Superior temporal gyrus (tissue), 1 donor: Measurements from ENCODE around the gene MT1M.
"Not testable (repeated sequence)": the region's sequence is repeated elsewhere in the genome, so short reads cannot be mapped to it uniquely, and the experiment has no call there.

Experiments used
- DNase-seq: peaks from one replicate; pipeline ENCODE4 v3.0.0-alpha.2; 2016; ENCODE audit errors: extremely low spot score

Gene MT1M

GRCh38 chr16:56632156-56632847, at the start of gene MT1M:
Gene MT1M, plus strand, starts transcription at chr16:56632659. Its CDS starts 73 bp downstream, at chr16:56632732.
- DNase-seq = peak; percentile 21

DNA sequence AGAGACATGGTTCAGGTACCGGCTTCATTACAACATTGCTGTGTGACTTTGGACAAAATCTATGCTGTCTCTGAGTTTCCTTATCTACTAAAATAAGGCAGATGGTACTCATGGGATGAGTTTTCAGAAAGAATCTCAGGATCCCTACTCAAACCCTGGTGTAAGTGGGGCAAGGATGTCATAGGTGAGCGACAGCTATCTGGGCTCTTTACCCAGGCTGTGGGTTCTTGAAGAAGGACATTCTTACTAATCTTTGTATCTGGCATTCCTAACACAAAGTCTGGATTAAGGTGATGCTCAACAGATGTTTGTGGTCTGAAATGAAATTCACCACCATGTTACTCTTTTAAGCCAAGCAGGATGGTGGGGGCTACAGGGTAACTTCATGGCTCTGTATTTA, 49.5 kb upstream of the MT1M start:
- DNase-seq = not testable (repeated sequence)

GRCh38 chr16:56583351-56584168, 48.9 kb upstream of the MT1M start:
- no peak for DNase-seq

GRCh38 chr16:56584276-56584675, 48.2 kb upstream of the MT1M start:
- no peak for DNase-seq

DNA sequence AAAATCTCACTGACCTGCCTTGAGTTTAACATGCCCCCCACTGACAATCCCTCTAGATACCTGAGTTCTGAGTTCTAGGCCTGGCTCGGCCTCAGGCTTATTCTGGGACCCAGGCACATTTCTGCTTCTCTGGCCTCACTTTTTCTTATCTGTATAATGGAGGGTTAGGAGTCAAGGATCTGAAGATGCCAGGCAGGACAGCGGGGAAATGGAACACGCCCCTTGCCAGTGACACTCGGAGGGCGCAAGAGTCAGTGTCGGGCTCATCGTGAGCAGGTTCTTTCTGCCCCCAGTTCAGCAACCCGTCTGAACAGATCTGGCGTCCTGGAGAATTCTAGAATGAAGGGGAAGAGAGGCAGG, 43.7 kb upstream of the MT1M start:
- no peak for DNase-seq

DNA sequence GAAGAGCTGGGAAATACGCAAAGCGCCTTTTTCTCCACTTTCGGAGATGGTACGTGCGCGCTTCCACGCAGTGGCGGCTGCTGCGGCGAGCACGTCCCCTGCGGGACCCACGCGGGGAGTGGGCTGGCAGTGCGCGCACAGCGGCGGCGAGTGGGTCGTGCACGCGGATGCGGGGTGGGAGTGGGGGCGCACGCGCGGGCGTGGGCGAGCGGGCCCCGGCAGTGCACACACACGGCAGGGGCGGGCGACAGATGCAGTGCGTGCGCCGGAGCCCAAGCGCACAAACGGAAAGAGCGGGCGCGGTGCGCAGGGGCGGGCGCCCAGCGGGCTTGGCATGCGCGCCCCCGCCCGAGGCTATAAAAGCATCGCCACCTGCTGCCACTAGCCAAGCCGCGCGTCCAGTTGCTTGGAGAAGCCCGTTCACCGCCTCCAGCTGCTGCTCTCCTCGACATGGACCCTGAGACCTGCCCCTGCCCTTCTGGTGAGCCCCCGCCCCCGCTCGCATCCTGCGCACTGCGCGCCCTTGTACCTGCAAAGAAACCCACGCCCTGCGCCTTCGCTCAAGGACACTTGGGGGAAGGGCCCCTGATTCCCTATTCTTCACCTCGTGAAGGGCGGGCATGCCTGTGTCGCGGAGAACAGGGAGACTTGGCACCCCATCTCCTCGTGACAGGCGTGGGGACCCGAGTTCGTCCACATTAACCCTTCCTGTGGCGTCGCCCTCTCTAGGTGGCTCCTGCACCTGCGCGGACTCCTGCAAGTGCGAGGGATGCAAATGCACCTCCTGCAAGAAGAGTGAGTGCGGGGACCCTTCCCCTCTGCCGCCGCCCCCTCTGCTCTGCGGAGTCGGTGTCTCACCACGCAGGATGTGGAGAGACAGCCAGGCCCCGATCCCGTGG, 43.1 kb upstream of the MT1M start, which contains the start of gene MT3:
TSS of gene MT3 (plus strand) at position 388 of the 899 bp plus-strand sequence. CDS start at position 451, 63 bp downstream.
- peak; percentile 84 for DNase-seq

GRCh38 chr16:56591377-56592060, 40.9 kb upstream of the MT1M start:
- no peak for DNase-seq

- DNase-seq = no peak
These were observed 38.7 kb upstream of the MT1M start for GRCh38 chr16:56593573-56594291.

DNA sequence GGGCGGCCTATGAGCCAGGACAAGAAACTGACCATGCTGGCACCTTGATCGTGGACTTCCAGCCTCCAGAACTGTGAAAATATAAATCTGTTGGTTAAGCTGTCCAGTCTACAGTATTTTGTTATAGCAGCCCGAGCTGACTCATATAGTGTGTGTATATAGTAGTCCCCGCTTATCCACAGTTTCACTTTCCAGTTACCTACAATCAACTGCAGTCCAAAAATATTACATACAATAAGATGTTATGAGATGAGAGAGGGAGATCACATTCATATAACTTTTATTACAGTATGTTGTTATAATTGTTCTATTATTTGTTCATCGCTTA, 38.2 kb upstream of the MT1M start:
- no peak for DNase-seq

- peak; percentile 91 for DNase-seq
These were observed 32.0 kb upstream of the MT1M start for GRCh38 chr16:56600398-56600999.

DNA sequence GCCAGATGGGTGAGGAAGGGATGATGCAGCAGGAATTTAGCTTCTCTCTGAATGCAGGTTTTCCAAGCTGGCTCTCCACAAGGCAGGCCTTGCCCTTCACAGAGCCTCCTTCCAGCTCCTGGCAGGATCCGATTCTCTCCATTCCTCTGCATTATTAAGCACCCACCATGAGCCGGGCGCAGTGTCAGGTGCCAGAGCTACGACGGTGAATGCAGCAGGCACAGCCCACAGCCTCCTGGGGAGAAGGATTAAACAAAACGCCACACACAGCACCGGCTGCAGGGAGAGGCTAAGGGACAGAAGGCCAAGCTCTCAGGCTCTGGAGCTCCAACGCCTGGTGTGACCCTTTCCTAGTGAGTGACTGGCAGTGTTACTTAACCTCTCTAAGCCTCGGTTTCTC, 31.1 kb upstream of the MT1M start:
- no peak for DNase-seq

GRCh38 chr16:56603589-56603988, 28.9 kb upstream of the MT1M start:
- peak; percentile 77 for DNase-seq

- no peak for DNase-seq
These were observed 27.5 kb upstream of the MT1M start for GRCh38 chr16:56604966-56605365.

GRCh38 chr16:56605475-56605874, 27.0 kb upstream of the MT1M start:
- no peak for DNase-seq

- DNase-seq = no peak
These were observed 26.4 kb upstream of the MT1M start for GRCh38 chr16:56606071-56606475.

GRCh38 chr16:56606476-56607108, 25.9 kb upstream of the MT1M start:
- peak; percentile 70 for DNase-seq

DNA sequence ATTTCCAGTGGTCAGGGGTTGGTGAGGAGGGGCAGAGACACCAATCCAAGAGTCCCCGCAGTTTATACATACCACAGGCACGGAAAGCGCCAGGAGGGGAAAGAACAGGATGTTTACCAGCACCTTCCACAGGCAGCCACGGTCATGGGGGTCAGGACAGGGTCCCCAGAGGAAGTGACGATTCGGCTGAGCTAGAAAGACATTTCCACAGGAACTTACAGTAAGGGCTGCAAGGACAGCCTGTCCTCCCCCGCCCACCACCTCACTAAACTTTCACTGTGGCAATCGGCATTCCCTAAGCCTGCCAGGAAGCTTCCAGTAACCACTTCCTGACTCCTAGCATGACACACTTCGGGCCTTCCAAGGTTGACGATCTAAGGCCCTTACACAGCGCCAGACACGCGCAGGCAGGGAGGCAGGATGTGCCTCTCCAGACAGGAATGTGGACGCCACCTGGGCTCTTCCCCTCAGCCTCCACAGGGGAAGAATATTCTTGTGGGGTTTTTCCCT, 25.3 kb upstream of the MT1M start:
- no peak for DNase-seq

DNA sequence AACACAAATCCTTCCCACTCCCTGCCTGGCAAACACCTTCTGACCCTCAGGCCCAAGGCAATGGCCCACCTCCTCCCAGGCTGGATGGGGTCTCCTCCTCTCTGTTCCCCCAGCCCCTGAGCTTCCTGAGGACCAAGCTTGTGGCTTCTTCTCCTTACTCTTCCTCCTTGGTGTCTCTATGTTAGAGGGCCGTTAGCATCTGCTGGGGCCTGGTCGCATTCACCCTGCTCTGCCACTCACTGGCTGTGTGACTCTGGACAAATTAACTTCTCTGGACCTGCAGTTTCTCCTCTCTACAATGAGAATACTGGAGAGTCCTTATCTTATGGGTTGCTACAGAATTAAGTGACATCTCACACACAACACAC, 24.8 kb upstream of the MT1M start:
- no peak for DNase-seq

DNA sequence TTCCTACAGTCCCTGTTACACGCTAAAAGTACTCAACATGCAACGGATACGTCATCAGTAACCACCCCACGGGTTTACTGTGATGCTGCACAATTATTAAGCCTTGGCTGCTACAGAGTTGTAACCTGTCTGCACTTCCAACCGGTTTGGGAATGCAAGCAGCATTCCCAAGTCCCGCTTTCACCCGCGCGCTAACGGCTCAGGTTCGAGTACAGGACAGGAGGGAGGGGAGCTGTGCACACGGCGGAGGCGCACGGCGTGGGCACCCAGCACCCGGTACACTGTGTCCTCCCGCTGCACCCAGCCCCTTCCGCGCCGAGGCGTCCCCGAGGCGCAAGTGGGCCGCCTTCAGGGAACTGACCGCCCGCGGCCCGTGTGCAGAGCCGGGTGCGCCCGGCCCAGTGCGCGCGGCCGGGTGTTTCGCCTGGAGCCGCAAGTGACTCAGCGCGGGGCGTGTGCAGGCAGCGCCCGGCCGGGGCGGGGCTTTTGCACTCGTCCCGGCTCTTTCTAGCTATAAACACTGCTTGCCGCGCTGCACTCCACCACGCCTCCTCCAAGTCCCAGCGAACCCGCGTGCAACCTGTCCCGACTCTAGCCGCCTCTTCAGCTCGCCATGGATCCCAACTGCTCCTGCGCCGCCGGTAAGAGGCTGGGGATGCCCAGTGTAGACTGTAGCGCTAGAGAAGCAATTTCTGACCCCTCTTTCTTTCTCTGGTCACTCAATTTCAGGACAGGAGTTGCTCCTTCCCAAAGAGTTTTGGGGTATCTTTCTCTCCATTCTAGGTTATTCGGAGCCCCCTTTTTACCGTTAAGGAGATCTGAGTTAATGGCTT, 24.2 kb upstream of the MT1M start, which contains the start of gene MT2A:
TSS of gene MT2A (plus strand) at position 542 of the 833 bp plus-strand sequence. CDS start at position 614, 72 bp downstream.
- DNase-seq = peak; percentile 90
